Superior temporal gyrus (tissue), 1 donor: Measurements from ENCODE around the gene ANKRD29.
A peak's percentile ranks its signal among the peaks of the same experiment; 100 is the strongest.
"Not testable (repeated sequence)": the region's sequence is repeated elsewhere in the genome, so short reads cannot be mapped to it uniquely, and the experiment has no call there.

Source experiments
- DNase-seq: peaks from one replicate; pipeline ENCODE4 v3.0.0-alpha.2; 2016; ENCODE audit errors: extremely low spot score

The ANKRD29 gene

DNA sequence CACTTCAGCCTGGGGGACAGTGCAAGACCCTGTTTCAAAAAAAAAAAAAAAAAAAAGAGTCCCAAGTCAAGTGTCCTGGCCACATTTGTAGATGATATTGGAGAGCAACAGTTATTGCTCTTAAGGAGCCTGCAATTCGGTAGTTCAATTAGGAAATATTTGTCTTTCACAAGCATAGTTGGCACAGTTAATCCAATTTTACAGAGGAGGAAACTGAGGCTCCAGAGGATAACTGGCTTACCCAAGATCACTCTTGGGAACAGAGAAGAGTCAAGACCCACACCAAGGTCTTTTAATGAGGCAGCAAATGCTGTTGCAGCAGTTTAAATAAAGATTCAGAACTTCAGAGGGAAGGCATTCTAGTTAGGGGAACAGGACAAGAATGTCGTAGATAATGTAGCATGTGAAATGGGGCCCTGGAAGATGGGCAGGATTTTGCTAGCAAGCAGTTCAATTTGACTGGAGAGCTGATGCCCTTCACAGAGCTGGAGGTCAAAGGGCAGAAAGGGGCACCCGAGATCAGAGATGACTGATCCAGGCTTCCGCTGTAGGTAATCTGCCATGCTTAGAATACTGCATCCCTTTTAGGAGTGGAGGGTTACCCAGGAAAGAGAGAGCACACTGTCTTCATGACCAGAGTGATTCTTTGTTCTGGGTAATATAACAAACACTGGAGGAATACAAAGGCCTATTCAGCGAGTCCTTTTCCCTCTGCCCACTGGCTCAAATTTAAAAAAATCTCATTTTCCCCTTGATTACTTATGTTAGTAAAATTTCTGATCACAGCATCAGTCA is 79.4 kb downstream of the ANKRD29 start:
- DNase-seq: peak; percentile 91

DNA sequence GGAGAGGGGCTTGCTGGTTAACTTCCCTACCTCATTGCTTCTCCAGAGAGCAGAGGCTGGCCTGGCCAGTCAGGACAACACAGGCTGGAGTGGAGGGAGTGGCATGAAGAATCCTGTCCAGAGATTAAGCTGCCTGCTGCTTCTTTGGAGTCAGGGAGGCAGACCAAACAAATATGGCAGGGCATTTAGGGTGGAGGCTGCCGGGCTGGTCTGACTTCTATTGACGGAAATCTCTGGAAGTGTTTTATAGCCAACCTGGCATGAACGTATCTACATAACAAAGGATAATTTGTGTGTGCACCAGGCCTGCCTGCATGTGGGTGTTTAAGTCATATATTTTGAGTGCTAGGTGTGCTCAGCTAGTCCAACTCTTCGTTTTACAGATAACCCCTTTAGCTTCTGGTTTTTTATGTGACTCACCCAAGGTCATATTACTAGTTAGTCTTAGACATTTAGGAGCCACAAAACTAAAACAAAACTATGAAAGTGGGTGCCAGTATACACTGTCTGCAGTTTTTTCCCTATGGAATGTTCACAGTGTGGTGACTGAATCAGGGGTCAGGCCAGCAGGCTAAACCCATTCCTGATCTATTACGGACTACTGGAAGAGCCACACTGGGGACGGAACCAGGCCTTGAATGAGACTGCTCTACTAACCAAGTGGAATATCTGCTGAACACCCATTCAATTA is 81.9 kb downstream of the ANKRD29 start:
- DNase-seq: no peak

DNA sequence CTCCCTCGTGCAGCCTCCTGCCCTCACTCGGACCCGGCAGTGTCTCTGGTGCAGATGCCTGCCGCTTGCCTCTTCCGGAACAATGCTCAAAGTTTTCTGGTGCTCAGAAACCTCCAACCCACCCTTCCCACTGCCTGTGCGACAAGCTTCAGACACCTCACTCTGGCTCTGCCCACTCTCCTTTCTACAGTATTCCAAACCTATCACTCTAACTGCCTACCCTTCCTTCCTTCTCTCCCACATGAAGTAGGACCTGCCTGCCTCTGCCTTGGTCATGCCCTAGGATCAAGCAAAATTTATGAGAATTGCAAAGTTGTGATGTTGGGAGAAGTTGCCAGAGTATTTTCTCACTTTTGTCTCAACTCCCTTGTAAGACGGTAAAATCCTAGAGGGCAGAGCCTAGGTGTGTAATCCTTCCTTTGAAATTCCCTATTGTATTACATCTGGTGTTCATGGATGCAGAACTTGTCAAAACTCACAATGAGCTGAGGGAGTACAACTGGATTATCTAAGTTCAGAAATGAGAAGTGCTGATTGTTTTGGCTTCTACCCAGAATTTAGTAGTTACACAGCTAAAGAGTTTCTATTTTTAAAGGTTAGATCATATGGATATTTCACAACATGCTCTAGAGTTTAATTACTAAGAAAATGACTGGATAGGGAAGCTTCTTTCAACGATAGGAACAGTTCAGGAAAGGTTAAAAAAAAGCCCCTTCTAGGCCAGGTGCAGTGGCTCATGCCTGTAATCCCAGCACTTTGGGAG is 83.6 kb downstream of the ANKRD29 start:
- no peak for DNase-seq

DNA sequence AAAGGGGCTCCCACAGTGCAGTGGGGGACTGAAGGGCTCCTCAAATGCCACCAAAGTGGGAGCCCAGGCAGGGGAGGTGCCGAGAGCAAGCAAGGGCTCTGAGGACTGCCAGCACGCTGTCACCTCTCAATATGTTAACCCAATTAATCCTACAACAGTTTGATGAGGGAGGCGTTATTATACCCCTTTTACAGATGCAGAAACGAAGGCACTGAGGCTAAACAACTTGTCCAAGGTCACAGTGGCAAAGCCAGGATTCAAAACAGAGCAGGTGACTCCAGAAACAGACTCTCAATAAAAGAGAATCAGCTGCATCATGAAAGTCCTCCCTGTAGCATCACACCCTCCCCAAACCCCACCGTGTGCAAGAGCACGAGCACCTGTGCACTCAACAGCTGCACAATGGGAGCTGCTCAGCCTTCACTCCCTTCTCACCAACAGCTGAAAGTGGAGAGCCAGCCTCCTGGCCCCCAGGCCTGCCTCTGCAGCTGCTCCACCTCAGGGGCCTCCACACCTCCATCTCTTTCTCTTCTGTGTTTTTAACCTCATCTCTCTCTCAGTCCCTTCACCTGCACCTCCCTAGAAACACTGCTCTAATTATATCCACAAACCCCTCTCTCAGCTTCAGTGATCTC is 84.5 kb downstream of the ANKRD29 start:
- no peak for DNase-seq

DNA sequence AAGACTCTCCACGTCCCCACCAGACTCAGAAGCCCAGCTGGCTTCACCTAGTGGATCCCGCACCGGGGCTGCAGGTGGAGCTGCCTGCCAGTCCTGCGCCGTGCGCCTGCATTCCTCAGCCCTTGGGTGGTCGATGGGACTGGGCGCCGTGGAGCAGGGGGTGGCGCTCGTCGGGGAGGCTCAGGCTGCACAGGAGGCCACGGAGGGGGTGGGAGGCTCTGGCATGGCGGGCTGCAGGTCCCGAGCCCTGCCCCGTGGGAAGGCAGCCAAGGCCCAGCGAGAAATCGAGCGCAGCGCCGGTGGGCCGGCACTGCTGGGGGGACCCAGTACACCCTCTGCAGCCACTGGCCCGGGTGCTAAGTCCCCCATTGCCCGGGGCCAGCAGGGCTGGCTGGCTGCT is 85.2 kb downstream of the ANKRD29 start:
- DNase-seq: not testable (repeated sequence)

DNA sequence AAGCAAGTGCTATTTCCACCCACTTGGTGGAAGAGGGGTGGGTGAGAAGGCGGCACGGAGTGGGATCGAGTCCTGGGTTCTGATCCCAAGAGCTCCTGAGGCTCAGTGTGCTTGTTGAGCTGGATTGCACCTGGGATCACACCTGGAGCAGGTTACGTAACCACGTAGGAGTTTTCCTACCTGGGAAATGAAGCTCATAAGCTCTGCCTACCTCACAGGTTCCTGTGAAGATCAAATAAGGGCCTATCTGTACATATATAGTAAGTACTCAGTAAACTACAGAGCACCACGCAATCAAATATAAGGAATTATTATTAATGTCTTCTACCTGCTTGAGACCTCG is 87.4 kb downstream of the ANKRD29 start:
- DNase-seq: no peak

DNA sequence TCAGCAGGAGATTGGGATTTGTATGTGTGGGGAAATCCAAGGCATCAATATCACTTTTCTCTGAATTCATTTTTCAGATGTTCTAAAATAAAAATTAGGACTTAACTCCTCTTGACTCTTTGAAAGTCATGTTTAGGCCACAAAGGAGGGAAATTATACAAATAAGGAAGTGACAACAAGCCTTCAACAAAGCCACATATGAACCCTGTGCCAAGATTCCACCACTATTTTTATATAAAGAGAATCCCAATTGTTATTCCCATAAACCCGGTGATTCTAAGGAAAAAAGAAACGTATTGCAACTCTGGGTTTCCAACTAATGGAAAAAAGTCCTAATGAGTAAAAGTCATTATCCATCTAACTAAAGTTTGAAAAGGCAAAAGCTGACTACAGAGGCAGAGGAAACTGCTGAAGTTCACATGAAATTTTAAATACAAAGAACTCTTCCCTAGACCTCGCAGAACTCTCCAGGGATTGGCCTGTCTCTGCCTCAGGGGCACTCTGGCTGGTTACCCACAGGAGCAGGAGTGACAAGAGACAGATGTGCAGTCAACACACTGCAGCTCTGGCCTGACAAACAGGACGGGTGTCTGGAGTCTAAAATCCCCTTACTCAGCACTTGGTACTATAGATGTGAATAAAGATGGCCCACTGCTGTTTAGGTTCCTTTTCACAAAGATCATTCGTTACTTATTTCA is 88.0 kb downstream of the ANKRD29 start:
- DNase-seq: no peak

DNA sequence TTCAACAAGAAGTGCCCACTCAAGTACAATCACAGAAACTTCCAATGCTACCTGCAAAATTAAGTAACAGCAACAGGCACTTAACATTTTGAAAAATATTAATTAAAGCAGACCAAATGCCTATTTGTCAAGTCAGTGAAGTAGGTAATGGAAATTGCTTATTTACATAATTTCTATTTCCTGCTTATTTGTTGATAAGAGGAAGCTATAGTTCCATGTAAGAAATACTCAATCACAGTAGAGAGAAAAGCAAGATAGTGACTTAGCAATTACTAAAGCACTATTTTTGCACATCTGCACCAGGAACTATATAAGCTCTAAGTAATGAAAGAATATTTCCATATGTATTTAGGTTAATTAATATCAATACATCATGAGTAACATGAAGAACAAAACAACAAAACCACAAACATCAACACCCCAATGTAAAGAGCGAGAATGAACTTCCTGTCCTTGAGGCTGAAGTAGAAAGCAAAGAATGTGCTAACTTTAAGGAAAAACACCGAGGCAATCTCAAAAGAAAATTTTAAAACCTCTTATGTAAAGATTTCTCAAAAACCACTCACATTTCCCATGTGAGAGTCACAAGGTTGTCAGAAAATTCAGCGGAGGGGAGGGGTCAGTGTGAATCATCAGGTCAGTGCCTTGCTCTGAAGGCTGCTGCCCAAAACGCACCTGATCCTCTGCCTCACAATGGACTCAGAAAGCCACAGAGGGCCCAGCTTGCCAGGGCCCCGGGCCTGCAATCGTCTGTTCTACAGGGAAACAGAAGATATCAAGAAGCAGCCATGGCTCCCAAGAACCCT is 88.9 kb downstream of the ANKRD29 start:
- no peak for DNase-seq

DNA sequence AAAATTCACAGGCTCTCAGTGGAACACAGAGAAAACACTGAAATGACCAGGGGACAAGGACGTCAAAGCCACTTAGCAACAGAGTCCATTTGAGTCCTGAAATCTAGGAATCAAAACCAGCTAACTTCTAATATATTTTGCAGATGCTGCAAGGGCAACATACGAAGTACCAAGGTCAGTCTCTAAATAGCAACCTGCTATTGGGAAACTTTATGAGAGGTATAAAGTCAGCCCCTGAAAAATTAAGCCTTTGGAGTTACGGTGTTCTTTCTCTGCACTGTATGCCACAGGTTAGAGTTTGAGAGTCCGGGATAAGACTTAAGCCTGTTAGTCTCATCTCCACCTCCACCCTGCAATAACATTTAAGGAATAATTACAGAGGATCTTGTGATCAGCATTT is 89.7 kb downstream of the ANKRD29 start:
- no peak for DNase-seq

DNA sequence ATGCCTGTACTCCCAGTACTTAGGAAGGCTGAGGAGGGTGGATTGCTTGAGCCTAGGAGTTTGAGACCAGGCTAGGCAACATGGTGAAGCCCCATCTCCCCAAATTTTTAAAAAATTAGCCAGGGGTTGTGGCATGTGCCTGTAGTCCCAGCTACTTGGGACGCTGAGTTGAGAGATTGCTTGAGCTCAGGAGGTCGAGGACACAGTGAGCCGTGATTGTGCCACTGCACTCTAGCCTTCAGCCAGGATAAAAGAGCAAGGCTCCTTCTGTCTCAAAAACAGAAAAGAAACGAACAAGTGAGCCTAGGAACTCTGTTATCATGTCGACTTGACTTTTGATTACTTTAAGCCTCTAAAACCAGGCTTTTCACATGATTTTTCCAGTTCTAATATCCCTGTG is 90.1 kb downstream of the ANKRD29 start:
- no peak for DNase-seq

DNA sequence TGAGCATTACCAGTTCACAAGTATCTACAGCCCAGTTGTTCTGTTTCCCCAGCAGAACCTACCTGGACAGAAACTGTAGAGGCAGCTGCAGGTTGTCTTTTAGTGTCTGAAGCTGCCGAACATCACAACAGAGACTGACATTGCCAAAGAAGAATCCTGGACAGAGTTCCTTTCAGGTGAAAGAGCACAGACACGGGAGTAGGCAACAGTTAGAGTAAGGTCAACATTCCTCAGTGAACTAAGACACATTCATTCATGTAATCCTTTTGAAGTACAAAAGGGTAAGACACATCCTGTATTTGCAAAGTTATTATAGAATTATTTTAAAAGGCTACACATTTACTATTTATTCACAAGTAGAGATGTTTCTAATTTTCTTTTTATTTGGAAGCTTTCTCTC is 90.7 kb downstream of the ANKRD29 start:
- DNase-seq: no peak

DNA sequence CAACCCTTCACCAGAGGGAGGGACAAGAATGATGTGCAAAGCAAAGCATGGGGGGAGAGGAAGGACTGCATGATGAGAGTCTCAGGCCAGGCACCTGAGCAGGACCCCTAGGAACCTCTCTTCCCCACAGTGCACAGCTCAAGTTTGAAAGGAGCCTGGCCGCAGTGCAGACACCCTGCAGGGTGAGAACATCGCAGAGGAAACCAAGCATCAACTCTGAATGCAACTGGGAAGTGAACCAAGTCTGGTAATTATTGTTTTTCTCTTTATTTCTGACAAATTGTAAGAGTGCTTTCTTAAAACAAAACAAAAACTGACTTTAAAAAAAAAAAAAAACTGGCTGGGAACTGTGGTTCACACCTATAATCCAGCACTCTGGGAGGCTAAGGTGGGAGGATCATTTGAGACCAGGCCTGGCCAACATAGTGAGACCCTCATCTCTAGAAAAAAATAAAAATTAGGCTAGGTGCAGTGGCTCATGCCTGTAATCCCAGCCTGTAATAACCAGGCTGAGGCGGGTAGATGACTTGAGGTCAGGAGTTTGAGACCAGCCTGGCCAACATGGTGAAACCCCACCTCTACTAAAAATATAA is 91.7 kb downstream of the ANKRD29 start:
- no peak for DNase-seq

DNA sequence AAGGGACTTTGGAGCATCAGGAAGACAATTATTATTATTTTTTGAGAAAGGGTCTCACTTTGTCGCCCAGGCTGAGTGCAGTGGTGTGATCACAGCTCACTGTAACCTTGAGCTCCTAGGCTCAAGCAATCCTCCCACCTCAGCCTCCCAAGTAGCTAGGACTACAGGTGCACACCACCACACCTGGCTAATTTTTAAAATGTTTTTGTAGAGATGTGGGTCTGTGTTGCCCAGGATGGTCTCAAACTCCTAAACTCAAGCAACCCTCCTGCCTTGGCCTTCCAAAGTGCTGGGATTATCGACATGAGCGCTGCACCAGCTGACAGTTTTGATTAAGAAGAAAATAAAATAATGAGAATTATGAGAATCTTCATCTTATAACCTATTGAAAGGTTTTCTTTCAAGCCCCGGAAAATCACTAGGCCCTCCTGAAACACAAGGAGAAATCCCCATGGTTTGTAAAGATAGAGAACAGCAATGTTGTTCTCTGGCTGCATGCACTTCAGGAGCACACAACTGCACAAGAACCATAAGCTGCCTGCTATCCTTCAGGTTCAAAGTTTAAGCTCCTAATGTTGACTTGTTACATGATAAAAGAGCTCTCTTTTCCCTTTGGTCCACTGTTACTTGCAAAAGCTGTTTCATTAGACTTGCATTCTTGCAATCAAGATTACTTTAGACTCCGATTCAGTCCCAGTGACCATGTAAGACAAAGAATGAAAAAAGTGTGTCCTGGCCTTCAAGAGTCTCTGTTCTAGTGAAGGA is 93.2 kb downstream of the ANKRD29 start:
- DNase-seq: no peak

DNA sequence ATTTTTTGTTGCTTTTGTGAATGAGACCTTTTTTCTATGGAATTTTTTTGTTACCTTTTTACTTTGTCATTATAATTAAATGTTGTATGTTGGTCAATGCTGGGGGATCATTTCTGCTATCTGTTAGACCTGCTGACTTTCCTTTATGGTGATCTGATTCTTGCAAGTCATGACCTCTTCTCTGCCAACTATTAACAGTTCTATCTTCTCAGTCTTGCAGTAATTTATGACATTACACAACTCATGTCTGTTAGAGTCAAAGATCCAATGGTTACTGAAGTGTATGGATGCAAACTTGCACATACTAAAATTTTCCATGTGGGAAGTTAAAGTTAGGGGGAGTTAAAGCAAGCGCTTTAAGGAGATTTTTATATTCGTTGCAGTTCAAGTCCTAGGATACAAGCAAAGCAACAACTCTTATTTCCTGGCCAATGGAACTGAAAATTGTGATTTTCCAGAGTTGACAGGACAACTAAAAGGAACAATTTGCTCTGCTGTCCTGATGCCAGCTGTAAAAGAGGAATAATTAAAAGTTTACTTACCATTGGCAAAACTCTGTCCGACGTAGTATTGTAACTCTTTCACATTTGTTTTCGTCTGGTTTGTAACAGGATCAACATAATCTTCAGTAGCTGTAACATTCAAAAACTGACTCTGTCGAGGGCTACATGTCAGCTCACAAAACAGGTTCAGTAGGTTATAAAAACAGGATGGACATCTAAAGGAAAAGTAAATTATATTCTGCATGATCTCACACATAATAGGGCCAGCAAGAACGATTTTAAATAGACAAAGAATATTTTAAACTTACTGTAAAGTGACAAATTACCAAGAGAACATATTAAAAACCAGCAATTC is 94.2 kb downstream of the ANKRD29 start:
- DNase-seq: no peak

DNA sequence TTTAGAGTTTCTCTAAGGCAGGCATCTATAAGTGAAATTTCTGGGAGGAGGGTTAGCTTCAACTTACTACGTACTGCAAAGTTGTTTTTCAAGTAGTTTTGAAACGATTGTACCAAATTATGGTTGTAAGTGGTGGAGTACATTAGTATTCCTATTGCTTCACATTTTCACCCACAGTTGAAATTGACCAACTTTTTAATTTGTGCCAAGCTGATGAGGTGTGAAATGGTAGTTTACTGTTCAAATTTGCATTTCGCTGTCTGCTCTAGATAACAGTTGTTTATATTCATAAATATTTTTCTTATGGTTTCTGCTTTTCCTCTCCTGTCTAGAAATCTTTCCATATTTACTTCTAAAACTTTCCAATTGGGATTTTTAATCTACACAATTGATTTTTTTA is 95.0 kb downstream of the ANKRD29 start:
- no peak for DNase-seq

DNA sequence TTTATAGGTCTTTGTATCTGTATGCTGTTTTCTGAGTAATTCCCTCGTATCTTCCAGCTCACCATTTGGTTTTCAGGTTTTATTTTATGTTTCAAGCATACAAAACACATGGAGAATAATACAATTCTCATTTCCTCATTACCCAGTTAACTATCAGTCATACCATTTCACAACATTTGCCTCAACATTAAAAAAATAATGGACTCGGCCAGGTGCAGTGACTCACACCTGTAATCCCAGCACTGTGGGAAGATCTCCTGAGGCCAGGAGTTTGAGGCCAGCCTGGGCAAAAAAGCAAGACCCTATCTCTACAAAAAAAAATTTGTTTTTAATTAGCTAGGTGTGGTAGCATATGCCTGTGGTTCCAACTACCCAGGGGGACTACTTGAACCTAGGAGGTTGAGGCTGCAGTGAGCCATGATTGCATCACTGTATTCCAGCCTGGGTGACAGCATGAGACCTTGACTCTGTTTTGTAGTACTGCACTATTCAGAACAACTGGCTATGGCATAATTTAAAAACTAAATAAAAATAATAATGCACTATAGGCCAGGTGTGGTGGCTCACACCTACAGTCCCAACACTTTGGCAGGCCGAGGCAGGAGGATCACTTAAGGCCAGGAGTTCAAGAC is 96.7 kb downstream of the ANKRD29 start:
- DNase-seq: no peak

DNA sequence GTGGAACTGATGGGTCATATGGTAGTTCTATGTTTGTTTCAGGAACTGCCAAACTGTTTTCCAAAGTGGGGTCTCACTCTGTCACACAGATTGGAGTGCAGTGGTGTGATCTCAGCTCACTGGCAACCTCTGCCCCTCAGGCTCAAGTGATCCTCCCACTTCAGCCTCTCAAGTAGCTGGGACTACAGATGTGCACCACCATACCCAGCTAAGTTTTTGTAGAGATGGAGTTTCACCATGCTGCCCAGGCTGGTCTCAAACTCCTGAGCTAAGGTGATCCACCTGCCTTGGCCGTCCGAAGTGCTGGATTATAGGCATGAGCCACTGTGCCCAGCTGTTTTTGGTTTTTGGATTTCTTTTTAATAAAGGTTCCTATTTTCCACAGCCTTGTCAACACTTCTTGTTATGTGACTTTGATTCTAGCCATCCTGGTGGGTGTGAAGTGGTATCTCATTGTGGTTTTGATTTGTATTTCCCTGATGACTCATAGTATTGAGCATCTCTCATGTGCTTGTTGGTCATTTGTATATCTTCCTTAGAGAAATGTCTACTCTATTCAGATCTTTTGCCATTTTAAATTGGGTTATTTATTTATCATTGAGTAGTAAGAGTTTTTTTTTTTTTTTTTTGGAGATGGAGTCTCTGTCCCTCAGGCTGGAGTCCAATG is 99.2 kb downstream of the ANKRD29 start:
- no peak for DNase-seq

DNA sequence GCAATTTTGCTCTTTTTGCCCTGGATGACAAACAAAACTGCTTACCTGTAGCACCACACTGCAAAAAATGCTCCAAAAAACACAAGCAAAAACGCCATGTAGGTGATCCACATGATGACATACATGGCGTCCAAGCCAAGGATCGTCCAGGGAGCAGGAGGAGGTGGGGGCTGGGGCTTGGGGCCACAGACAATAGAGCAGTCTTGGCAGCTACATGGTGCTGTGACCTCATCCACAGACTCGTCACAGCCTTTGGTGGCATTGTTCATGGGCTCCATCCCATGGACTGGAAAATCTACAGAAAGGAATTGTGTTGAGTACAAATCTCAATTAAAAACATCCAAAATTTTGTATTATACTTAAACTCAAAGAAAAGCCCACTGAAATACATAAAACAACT is 102.5 kb downstream of the ANKRD29 start:
- DNase-seq: peak; percentile 89
